ENCODE measurements around the gene TBC1D1.

The TBC1D1 gene

GRCh38 chr4:38179690-38180377 lies 288.9 kb downstream of the TBC1D1 start:
- POLR2A ChIA-PET: no interaction called here
- no peaks in the 10 kb centered on the region for H3K36me3 ChIP-seq (ENCODE audit: control insufficient read depth in 2 of 2, insufficient read depth in 1 of 2, low read length in 2 of 2)
- no peak overlapping the region for H3K4me3 ChIP-seq (ENCODE audit: low read depth, low read length)
- H3K9me3 ChIP-seq (ENCODE audit: control insufficient read depth, insufficient read depth, low read depth, low read length): no peaks in the 10 kb centered on the region
- H3K27ac ChIP-seq (ENCODE audit: extremely low read depth, low read depth, low read length): no peak overlapping the region
- CTCF ChIA-PET: interaction anchor here (0.5 to 3.5 kb wide), 24 partner anchors 13 to 626 kb away, joined by 3 to 33 read pairs (median 4); partner anchors contain the start of gene TLR10
- TF ChIP-seq ZNF707 (tag by site-specific recombination; IDR thresholded peaks at IDR 0.05) (no peak), ZNF518A (tag by site-specific recombination; conservative IDR thresholded peaks at IDR 0.05; ENCODE audit: low read depth) (0 out of 2 replicates have a peak, but pooled peaks have one; percentile 16), ZNF623 (tag by site-specific recombination; IDR thresholded peaks at IDR 0.05) (no peak), ZNF423 (tag by site-specific recombination; IDR thresholded peaks at IDR 0.05) (no peak), ZNF473 (tag by site-specific recombination; IDR thresholded peaks at IDR 0.05) (no peak), ZNF510 (tag by site-specific recombination; IDR thresholded peaks at IDR 0.05; ENCODE audit: insufficient replicate concordance) (no peak), CTCF (tag by site-specific recombination; IDR thresholded peaks at IDR 0.05) (peak; percentile 54), ZNF335 (tag by site-specific recombination; conservative IDR thresholded peaks at IDR 0.05) (0 out of 2 replicates have a peak, but pooled peaks have one; percentile 19), ZNF660 (tag by site-specific recombination; IDR thresholded peaks at IDR 0.05) (peak; percentile 51; the same call in 1 of the 2 replicates), BCL6B (tag by site-specific recombination; IDR thresholded peaks at IDR 0.05) (peak; percentile 83), ZEB2 (tag by site-specific recombination; IDR thresholded peaks at IDR 0.05) (no peak), ZNF654 (tag by site-specific recombination; IDR thresholded peaks at IDR 0.05; ENCODE audit: low read depth) (peak; percentile 90), ZNF692 (tag by site-specific recombination; IDR thresholded peaks at IDR 0.05) (0 out of 2 replicates have a peak, but pooled peaks have one; percentile 20), INSM2 (tag by site-specific recombination; IDR thresholded peaks at IDR 0.05) (no peak), ZNF548 (tag by site-specific recombination; IDR thresholded peaks at IDR 0.05) (no peak), ZBTB8A (tag by site-specific recombination; IDR thresholded peaks at IDR 0.05) (no peak), ZNF561 (tag by site-specific recombination; IDR thresholded peaks at IDR 0.05; ENCODE audit: borderline replicate concordance) (0 out of 2 replicates have a peak, but pooled peaks have one; percentile 30), ZNF76 (tag by site-specific recombination; IDR thresholded peaks at IDR 0.05; ENCODE audit: borderline replicate concordance, low read depth) (no peak), ZNF560 (tag by site-specific recombination; IDR thresholded peaks at IDR 0.05; ENCODE audit: borderline replicate concordance) (no peak), ZNF555 (tag by site-specific recombination; conservative IDR thresholded peaks at IDR 0.05) (no peak)
- no peaks in the 10 kb centered on the region for H3K4me1 ChIP-seq (ENCODE audit: control insufficient read depth, insufficient read depth, low read length)
